Fibroblast of the aortic adventitia (primary cell): ENCODE measurements around the gene PIK3CB. TPM values are rescaled to one million over a fixed set of nuclear protein-coding genes. Genes with fewer than 3 reads are reported as not detected.

ENCODE experiments used
- DNase-seq: peaks from one replicate; pipeline ENCODE4 v3.0.0-alpha.2; 2010; ENCODE audit warnings: low read depth
- H3K4me3 ChIP-seq: 2 replicates; pipeline ENCODE4 v1.5.1; 2011; ENCODE audit warnings: low read depth, mild to moderate bottlenecking, control low read depth, low read length, moderate library complexity
- CTCF ChIP-seq: IDR thresholded peaks from 2 replicates; pipeline ENCODE4 v1.5.1; 2011; ENCODE audit warnings: mild to moderate bottlenecking, low read length, control low read depth, inconsistent platforms; ENCODE audit not compliant: insufficient read depth
- total RNA-seq: library from RNA; depleted of rRNA; stranded (reverse); fragments of >200 nt; gene quantifications from 2 replicates; pipeline ENCODE4 v1.2.3, GENCODE V29; 2012; ENCODE audit warnings: low replicate concordance

The PIK3CB gene
- total RNA-seq, 1 donor = 9.9 TPM

GRCh38 chr3:138717348-138717747, 117.4 kb downstream of the PIK3CB start:
- no peak for TF ChIP-seq CTCF
- DNase-seq = no peak
- H3K4me3 ChIP-seq = no peak overlapping the region

- DNase-seq = no peak
- TF ChIP-seq CTCF = no peak
- H3K4me3 ChIP-seq = no peak overlapping the region
These were observed 122.6 kb downstream of the PIK3CB start for GRCh38 chr3:138712086-138712485.

- H3K4me3 ChIP-seq = no peak overlapping the region
- no peak for DNase-seq
- TF ChIP-seq CTCF = no peak
These were observed 129.1 kb downstream of the PIK3CB start for GRCh38 chr3:138705675-138706074.

GRCh38 chr3:138696666-138697370, 137.9 kb downstream of the PIK3CB start:
- peak; percentile 60 for DNase-seq

GRCh38 chr3:138694287-138695007, 140.3 kb downstream of the PIK3CB start:
- DNase-seq = peak; percentile 94
- H3K4me3 ChIP-seq = no peak overlapping the region
- TF ChIP-seq CTCF = no peak

More at GRCh38 chr3:138696666-138697370, 137.9 kb downstream of the PIK3CB start:
- TF ChIP-seq CTCF = no peak
- no peak overlapping the region for H3K4me3 ChIP-seq

- no peak for TF ChIP-seq CTCF
- no peak overlapping the region for H3K4me3 ChIP-seq
- DNase-seq = no peak
These were observed 142.6 kb downstream of the PIK3CB start for GRCh38 chr3:138692152-138692551.
